ENCODE measurements around the gene C3orf70. TPM values are rescaled to one million over a fixed set of nuclear protein-coding genes. Genes with fewer than 3 reads are reported as not detected.

The C3orf70 gene
- total RNA-seq, 1 donor from 2014 or later = 30.6 TPM

- no peak for FAIRE-seq
- no peak for DNase-seq (ENCODE audit: low spot score in 2 of 2)
Observed at GRCh38 chr3:185089751-185090150, 63.1 kb downstream of the C3orf70 start.

- FAIRE-seq (no peak), DNase-seq (ENCODE audit: low spot score in 2 of 2) (no peak)
Observed at GRCh38 chr3:185089343-185089742, 63.5 kb downstream of the C3orf70 start.

GRCh38 chr3:185087419-185087818, 65.4 kb downstream of the C3orf70 start:
- FAIRE-seq (no peak), DNase-seq (ENCODE audit: low spot score in 2 of 2) (no peak)

- no peak for DNase-seq (ENCODE audit: low spot score in 2 of 2)
- no peak for FAIRE-seq
Observed at GRCh38 chr3:185084901-185085300, 68.0 kb downstream of the C3orf70 start.

GRCh38 chr3:185084402-185084801, 68.5 kb downstream of the C3orf70 start:
- DNase-seq (ENCODE audit: low spot score in 2 of 2) (no peak), FAIRE-seq (no peak)

GRCh38 chr3:185082829-185083228, 70.0 kb downstream of the C3orf70 start:
- no peak for DNase-seq (ENCODE audit: low spot score in 2 of 2)

GRCh38 chr3:185082149-185082548, 70.7 kb downstream of the C3orf70 start:
- DNase-seq (ENCODE audit: low spot score in 2 of 2) (no peak), FAIRE-seq (no peak)

More at GRCh38 chr3:185082829-185083228, 70.0 kb downstream of the C3orf70 start:
- FAIRE-seq = no peak

GRCh38 chr3:185081521-185081920, 71.3 kb downstream of the C3orf70 start:
- FAIRE-seq (no peak), DNase-seq (ENCODE audit: low spot score in 2 of 2) (no peak)

GRCh38 chr3:185079625-185080024, 73.2 kb downstream of the C3orf70 start:
- FAIRE-seq (no peak), DNase-seq (ENCODE audit: low spot score in 2 of 2) (no peak)

GRCh38 chr3:185076219-185076618, 76.6 kb downstream of the C3orf70 start:
- FAIRE-seq = no peak
- no peak for DNase-seq (ENCODE audit: low spot score in 2 of 2)

- FAIRE-seq (no peak), DNase-seq (ENCODE audit: low spot score in 2 of 2) (no peak)
Observed at GRCh38 chr3:185075547-185075946, 77.3 kb downstream of the C3orf70 start.

- FAIRE-seq (no peak), DNase-seq (ENCODE audit: low spot score in 2 of 2) (no peak)
Observed at GRCh38 chr3:185071287-185071800, 81.5 kb downstream of the C3orf70 start.

- FAIRE-seq (no peak), DNase-seq (ENCODE audit: low spot score in 2 of 2) (no peak)
Observed at GRCh38 chr3:185070491-185071286, 82.2 kb downstream of the C3orf70 start.

GRCh38 chr3:185069037-185070030, 83.5 kb downstream of the C3orf70 start:
- no peak for DNase-seq (ENCODE audit: low spot score in 2 of 2)
- no peak for FAIRE-seq

GRCh38 chr3:185067173-185067572, 85.7 kb downstream of the C3orf70 start:
- FAIRE-seq = no peak
- no peak for DNase-seq (ENCODE audit: low spot score in 2 of 2)

GRCh38 chr3:185066251-185066650, 86.6 kb downstream of the C3orf70 start:
- FAIRE-seq = no peak
- DNase-seq (ENCODE audit: low spot score in 2 of 2) = no peak

GRCh38 chr3:185065059-185065458, 87.8 kb downstream of the C3orf70 start:
- DNase-seq (ENCODE audit: low spot score in 2 of 2) (no peak), FAIRE-seq (no peak)

GRCh38 chr3:185063431-185063830, 89.4 kb downstream of the C3orf70 start:
- DNase-seq (ENCODE audit: low spot score in 2 of 2) = no peak
- FAIRE-seq = no peak

- DNase-seq (ENCODE audit: low spot score in 2 of 2) (no peak), FAIRE-seq (no peak)
Observed at GRCh38 chr3:185062191-185062590, 90.7 kb downstream of the C3orf70 start.

GRCh38 chr3:185060655-185061054, 92.2 kb downstream of the C3orf70 start:
- DNase-seq (ENCODE audit: low spot score in 2 of 2) = no peak
- FAIRE-seq = no peak

- FAIRE-seq (no peak), DNase-seq (ENCODE audit: low spot score in 2 of 2) (no peak)
Observed at GRCh38 chr3:185059766-185060165, 93.1 kb downstream of the C3orf70 start.

Data from frontal cortex (tissue), 4 donors.